MM.1S (cell line): ENCODE data around the gene ECT2L.

Experiments
- EZH2 ChIP-seq: fragments of 300-600 bp; sonication (generic); optimal IDR thresholded peaks from 2 replicates; pipeline ENCODE3; 2017; ENCODE audit warnings: low read depth, mild to moderate bottlenecking, antibody characterized with exemption, low read length, mixed read lengths
- EZH2phosphoT487 ChIP-seq: fragments of 300-600 bp; sonication (generic); IDR thresholded peaks from 2 replicates; pipeline ENCODE4 v1.6.1; 2018; ENCODE audit warnings: antibody characterized with exemption, low read length
- TF ChIP-seq, protein P1 (sequence below): fragments of 300-600 bp; sonication (generic); IDR thresholded peaks from 2 replicates; pipeline ENCODE4 v1.5.1; 2016; ENCODE audit warnings: antibody characterized with exemption, low read length, mixed read lengths

DNA sequence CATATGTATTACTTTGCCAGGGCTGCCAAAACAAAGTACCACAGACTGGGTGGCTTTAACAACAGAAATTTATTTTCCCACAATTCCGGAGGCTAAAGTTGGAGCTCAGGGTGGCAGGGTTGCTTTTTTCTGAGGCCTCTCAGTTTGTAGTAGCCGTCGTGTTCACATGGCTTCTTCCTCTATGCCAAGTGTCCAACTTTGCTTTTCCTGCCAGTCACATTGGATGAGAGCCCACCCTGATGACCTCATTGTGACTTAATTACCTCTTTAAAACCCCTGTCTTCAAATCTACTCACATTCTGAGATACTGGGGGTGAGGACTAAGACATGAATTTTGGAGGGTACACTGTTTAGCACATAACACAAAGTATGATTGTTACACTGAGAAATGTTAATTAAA, 9.9 kb upstream of the ECT2L start:
- TF ChIP-seq EZH2 (no peak), EZH2phosphoT487 (no peak)
- TF ChIP-seq, protein P1, sequence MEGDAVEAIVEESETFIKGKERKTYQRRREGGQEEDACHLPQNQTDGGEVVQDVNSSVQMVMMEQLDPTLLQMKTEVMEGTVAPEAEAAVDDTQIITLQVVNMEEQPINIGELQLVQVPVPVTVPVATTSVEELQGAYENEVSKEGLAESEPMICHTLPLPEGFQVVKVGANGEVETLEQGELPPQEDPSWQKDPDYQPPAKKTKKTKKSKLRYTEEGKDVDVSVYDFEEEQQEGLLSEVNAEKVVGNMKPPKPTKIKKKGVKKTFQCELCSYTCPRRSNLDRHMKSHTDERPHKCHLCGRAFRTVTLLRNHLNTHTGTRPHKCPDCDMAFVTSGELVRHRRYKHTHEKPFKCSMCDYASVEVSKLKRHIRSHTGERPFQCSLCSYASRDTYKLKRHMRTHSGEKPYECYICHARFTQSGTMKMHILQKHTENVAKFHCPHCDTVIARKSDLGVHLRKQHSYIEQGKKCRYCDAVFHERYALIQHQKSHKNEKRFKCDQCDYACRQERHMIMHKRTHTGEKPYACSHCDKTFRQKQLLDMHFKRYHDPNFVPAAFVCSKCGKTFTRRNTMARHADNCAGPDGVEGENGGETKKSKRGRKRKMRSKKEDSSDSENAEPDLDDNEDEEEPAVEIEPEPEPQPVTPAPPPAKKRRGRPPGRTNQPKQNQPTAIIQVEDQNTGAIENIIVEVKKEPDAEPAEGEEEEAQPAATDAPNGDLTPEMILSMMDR, result no peak
